CD4-positive, alpha-beta T cell (primary cell): ENCODE measurements around the gene CLTCL1. TPM values are rescaled to one million over a fixed set of nuclear protein-coding genes. Genes with fewer than 3 reads are reported as not detected.

Experiments
- ATAC-seq: fragments of 200-7000 bp; cut with Tn5 transposase; one replicate; pipeline ENCODE4 v1.10.0; 2022; ENCODE audit warnings: mild to moderate bottlenecking; ENCODE audit not compliant: poor library complexity
- CTCF ChIA-PET: fragments of 350-600 bp; sonication (Branson Sonifier 250); formaldehyde crosslinking; loops from one replicate; lab custom pipeline; 2021; ENCODE audit warnings: antibody characterized with exemption, inconsistent platforms; lab: Charles Lee
- POLR2A ChIA-PET: fragments of 350-600 bp; sonication (Branson Sonifier 250); formaldehyde crosslinking; loops from one replicate; lab custom pipeline; 2021; ENCODE audit warnings: antibody characterized with exemption, inconsistent platforms; lab: Charles Lee
- DNase-seq, 14 experiments: peaks; one replicate each; pipeline ENCODE4 v3.0.0-alpha.2; 2013 to 2020; ENCODE audit warnings: mixed read lengths in 2 of 14
- H3K27ac ChIP-seq, 2 donors: one replicate each; pipeline versions ENCODE4 v1.5.1 to v1.7.0; 2013; ENCODE audit warnings: low read length in 2 of 2, low read depth in 1 of 2, mild to moderate bottlenecking in 1 of 2
- H3K27me3 ChIP-seq, 2 experiments: 1 replicate in 1 of 2; 2 replicates in 1 of 2; pipeline versions ENCODE4 v1.6.1 to v1.7.0; 2013; ENCODE audit warnings: low read length in 2 of 2, control low read depth in 1 of 2, mild to moderate bottlenecking in 1 of 2, moderate library complexity in 1 of 2; ENCODE audit not compliant: insufficient read depth in 2 of 2, control insufficient read depth in 1 of 2
- H3K36me3 ChIP-seq: one replicate; pipeline ENCODE4 v1.6.1; 2013; ENCODE audit warnings: low read length, control low read depth; ENCODE audit not compliant: insufficient read depth
- H3K4me1 ChIP-seq: one replicate; pipeline ENCODE4 v1.6.1; 2013; ENCODE audit warnings: low read length, control low read depth; ENCODE audit not compliant: insufficient read depth
- H3K4me3 ChIP-seq: one replicate; pipeline ENCODE4 v1.5.1; 2013; ENCODE audit warnings: mild to moderate bottlenecking, low read length, moderate library complexity
- H3K9me3 ChIP-seq, 2 experiments: 1 replicate in 1 of 2; 2 replicates in 1 of 2; pipeline versions ENCODE4 v1.6.1 to v1.7.0; 2013; ENCODE audit warnings: low read length in 2 of 2, mild to moderate bottlenecking in 2 of 2, control low read depth in 1 of 2, moderate library complexity in 1 of 2; ENCODE audit not compliant: control insufficient read depth in 1 of 2, insufficient read depth in 1 of 2
- H3K27ac Mint-ChIP-seq: one replicate; pipeline ENCODE4 v1.8.0; 2020; ENCODE audit warnings: mixed read lengths
- H3K27me3 Mint-ChIP-seq: one replicate; pipeline ENCODE4 v1.8.0; 2021; ENCODE audit warnings: mixed read lengths
- H3K36me3 Mint-ChIP-seq: one replicate; pipeline ENCODE4 v1.8.0; 2021; ENCODE audit warnings: low read depth, mixed read lengths
- H3K4me1 Mint-ChIP-seq: one replicate; pipeline ENCODE4 v1.8.0; 2021; ENCODE audit warnings: low read depth, mixed read lengths
- H3K4me3 Mint-ChIP-seq: one replicate; pipeline ENCODE4 v1.8.0; 2020; ENCODE audit warnings: mild to moderate bottlenecking, mixed read lengths
- H3K9me3 Mint-ChIP-seq: one replicate; pipeline ENCODE4 v1.8.0; 2020; ENCODE audit warnings: mixed read lengths
- intact Hi-C, 2 experiments: fragments of 100-400 bp; cut with DNase I in 1 of 2; cut with micrococcal nuclease in 1 of 2; formaldehyde crosslinking; loops; one replicate each; pipeline versions ENCODE4 v1.15.1 to v1.9.0; 2023 to 2025; cut with DNase I, micrococcal nuclease
- total RNA-seq, 174 experiments: library from RNA in 2 of 174; stranded (reverse) in 2 of 174; gene quantifications; one replicate each; pipeline ENCODE4 v1.2.3 and lab custom pipeline; 2021 to 2026
- TF ChIP-seq, protein P1 (sequence below): fragments of 200-600 bp; IDR thresholded peaks from one replicate; pipeline ENCODE4 v1.8.0; 2022; ENCODE audit warnings: antibody characterized with exemption, mild to moderate bottlenecking

CLTCL1 gene
- total RNA-seq, 2 experiments from 2014 or later, result 0.52 to 1.5 TPM

DNA sequence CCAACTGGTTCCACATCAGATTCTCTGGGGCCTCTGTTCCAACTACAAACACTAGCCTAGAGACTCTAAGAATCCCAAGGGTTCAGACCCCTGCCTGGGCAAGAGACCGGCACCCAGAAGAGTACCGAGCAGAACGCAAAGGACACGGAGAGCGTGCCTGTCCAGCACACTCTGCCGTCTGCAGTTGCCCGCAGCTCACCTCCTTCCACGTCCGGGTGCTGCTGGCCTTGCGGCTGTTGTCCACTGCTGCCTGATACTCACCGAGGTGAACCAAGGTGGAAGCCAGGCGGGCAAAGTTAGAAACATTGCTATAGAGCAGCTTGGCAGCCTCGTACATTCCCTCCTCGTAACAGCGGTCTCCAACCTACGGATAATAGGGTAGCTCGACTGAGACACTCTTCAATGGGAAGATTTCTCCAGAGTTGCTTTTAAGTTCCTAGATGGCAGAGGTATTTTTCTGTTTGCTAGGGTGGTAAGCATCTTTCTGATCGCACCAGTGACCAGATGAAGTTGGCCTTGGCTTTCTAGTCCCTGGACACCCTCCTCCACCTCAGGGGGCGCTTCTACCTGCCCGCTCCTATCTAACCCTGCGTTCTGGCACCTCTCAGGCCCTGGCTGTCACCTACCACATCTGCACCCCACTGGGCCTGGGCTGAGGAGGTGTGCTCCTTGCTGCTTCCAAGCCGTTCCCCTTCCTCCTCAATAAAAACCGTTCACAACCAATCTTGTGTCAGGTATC is 90.2 kb downstream of the CLTCL1 start:
- TF ChIP-seq, protein P1, sequence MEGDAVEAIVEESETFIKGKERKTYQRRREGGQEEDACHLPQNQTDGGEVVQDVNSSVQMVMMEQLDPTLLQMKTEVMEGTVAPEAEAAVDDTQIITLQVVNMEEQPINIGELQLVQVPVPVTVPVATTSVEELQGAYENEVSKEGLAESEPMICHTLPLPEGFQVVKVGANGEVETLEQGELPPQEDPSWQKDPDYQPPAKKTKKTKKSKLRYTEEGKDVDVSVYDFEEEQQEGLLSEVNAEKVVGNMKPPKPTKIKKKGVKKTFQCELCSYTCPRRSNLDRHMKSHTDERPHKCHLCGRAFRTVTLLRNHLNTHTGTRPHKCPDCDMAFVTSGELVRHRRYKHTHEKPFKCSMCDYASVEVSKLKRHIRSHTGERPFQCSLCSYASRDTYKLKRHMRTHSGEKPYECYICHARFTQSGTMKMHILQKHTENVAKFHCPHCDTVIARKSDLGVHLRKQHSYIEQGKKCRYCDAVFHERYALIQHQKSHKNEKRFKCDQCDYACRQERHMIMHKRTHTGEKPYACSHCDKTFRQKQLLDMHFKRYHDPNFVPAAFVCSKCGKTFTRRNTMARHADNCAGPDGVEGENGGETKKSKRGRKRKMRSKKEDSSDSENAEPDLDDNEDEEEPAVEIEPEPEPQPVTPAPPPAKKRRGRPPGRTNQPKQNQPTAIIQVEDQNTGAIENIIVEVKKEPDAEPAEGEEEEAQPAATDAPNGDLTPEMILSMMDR, result no peak
- no peaks in the 10 kb centered on the region for H3K36me3 Mint-ChIP-seq
- POLR2A ChIA-PET, result no interaction called here
- no peak for DNase-seq
- CTCF ChIA-PET, result no interaction called here
- no peak overlapping the region for H3K27ac Mint-ChIP-seq
- Histone ChIP-seq H3K9me3 (no peaks in the 10 kb centered on the region), H3K36me3 (no peaks in the 10 kb centered on the region), H3K27me3 (no peaks in the 10 kb centered on the region), H3K4me1 (no peaks in the 10 kb centered on the region), H3K4me3 (no peak overlapping the region), H3K27ac (no peak overlapping the region)
- ATAC-seq, result no peak
- H3K9me3 Mint-ChIP-seq, result no peaks in the 10 kb centered on the region
- intact Hi-C loops, result no loop called here
- no peaks in the 10 kb centered on the region for H3K4me1 Mint-ChIP-seq
- H3K27me3 Mint-ChIP-seq, result no peaks in the 10 kb centered on the region
- H3K4me3 Mint-ChIP-seq, result no peak overlapping the region

DNA sequence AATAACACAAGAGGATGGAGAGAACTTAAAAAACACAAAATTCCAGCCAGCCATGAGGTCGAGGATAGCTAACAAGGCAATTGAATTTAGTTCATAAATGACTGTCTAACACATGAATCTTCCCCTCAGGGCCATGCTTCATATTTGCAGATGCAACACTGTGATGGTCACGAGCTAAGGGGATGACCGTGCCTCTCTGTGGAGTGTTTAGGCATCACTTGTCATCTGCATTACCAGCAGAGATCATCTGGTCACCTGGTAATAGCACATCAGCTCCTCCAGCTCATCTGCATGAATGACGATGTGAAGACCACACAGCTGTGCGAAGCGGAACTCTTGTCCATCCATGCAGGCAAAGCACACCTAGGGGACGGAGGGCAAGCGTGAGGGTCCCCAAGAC is 92.0 kb downstream of the CLTCL1 start:
- no peaks in the 10 kb centered on the region for H3K9me3 ChIP-seq
- Mint-ChIP-seq H3K9me3 (no peaks in the 10 kb centered on the region), H3K27me3 (no peaks in the 10 kb centered on the region), H3K36me3 (no peaks in the 10 kb centered on the region), H3K4me3 (no peak overlapping the region), H3K27ac (no peak overlapping the region), H3K4me1 (no peaks in the 10 kb centered on the region)
- no peaks in the 10 kb centered on the region for H3K27me3 ChIP-seq
- no peak for DNase-seq
- ATAC-seq, result no peak
- no peaks in the 10 kb centered on the region for H3K36me3 ChIP-seq
- H3K4me1 ChIP-seq, result peaks cover 8% of the 10 kb centered on the region
- CTCF ChIA-PET, result no interaction called here
- intact Hi-C loops, result no loop called here
- POLR2A ChIA-PET, result no interaction called here
- TF ChIP-seq, protein P1, result no peak
- H3K27ac ChIP-seq, result no peak overlapping the region
- H3K4me3 ChIP-seq, result no peak overlapping the region

DNA sequence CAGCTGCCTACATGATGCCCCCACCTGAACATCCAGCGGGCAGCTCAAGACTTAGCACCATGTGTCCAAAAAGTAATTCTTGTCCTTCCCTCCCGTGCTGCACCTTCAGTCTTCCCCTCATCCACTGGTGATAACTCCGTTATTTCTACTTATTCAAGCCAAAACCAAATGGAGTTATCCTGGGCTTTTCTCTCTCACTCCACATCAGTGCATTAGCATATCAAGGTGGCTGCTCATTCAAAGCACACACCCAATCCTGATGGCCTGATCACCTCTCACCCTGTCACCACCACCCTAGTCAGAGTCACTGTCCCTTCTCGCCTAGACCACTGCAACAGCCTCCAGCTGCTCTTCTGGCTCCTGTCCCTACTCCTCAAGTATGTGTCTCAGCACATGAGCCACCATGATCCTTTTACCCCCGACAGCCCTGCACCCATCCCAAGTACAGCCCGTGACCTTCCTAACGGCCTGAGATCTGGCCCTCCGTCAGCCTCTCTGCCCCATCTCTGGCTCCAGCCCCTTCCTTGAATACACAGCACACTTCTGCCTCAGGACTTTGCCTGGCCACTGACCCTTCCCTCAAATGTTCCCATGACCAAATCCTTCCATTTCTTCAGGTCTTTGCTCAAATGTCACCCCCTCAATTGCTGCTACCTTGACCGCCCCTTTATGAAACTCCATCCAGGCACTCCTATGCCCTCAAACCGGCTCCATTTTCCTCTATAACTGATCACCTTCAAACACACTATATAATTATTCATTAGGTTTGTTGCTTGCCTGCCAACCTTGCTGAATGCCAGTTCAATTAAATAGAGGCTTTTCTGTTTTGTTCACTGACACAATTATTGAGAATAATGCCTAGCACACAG is 93.3 kb downstream of the CLTCL1 start:
- DNase-seq (no peak), ATAC-seq (no peak)
- H3K4me1 ChIP-seq, result peaks cover 8% of the 10 kb centered on the region
- H3K9me3 ChIP-seq, result no peaks in the 10 kb centered on the region
- Mint-ChIP-seq H3K27ac (no peak overlapping the region), H3K27me3 (no peaks in the 10 kb centered on the region), H3K4me3 (no peak overlapping the region), H3K9me3 (no peaks in the 10 kb centered on the region), H3K36me3 (no peaks in the 10 kb centered on the region), H3K4me1 (no peaks in the 10 kb centered on the region)
- intact Hi-C loops, result no loop called here
- POLR2A ChIA-PET, result no interaction called here
- TF ChIP-seq, protein P1, result no peak
- no peak overlapping the region for H3K4me3 ChIP-seq
- CTCF ChIA-PET, result no interaction called here
- no peak overlapping the region for H3K27ac ChIP-seq
- no peaks in the 10 kb centered on the region for H3K36me3 ChIP-seq
- H3K27me3 ChIP-seq, result no peaks in the 10 kb centered on the region
